GM23338 (cell line): ENCODE measurements around the gene SHF. TPM values are rescaled to one million over a fixed set of nuclear protein-coding genes. Genes with fewer than 3 reads are reported as not detected.

Experiments used
- ATAC-seq: fragments of 200-7000 bp; cut with Tn5 transposase; 3 replicates; pipeline ENCODE4 v1.9.1; 2020
- DNase-seq: peaks from one replicate; pipeline ENCODE4 v3.0.0-alpha.2; 2015; ENCODE audit warnings: low spot score
- H2AFZ ChIP-seq: fragments of 200-600 bp; sonication (generic); 2 replicates; pipeline ENCODE4 v1.8.0; 2016; ENCODE audit warnings: antibody characterized with exemption, mild to moderate bottlenecking, moderate library complexity
- H3F3A ChIP-seq: fragments of 200-600 bp; sonication (generic); replicated peaks from 2 replicates; pipeline ENCODE4 v1.8.0; 2017; ENCODE audit warnings: antibody characterized with exemption, mixed run types, low read depth
- H3K27ac ChIP-seq: fragments of 200-600 bp; sonication (generic); 2 replicates; pipeline ENCODE4 v1.6.1; 2016; ENCODE audit warnings: low read depth
- H3K27me3 ChIP-seq: fragments of 200-600 bp; sonication (generic); 2 replicates; pipeline ENCODE4 v1.8.0; 2016; ENCODE audit warnings: mild to moderate bottlenecking, mixed run types, moderate library complexity; ENCODE audit not compliant: insufficient read depth
- H3K36me3 ChIP-seq: fragments of 200-600 bp; sonication (generic); 2 replicates; pipeline ENCODE4 v1.8.0; 2016; ENCODE audit warnings: mild to moderate bottlenecking; ENCODE audit not compliant: insufficient read depth
- H3K4me1 ChIP-seq: fragments of 200-600 bp; sonication (generic); 2 replicates; pipeline ENCODE4 v1.8.0; 2016; ENCODE audit warnings: mild to moderate bottlenecking, moderate library complexity; ENCODE audit not compliant: insufficient read depth
- H3K4me2 ChIP-seq: fragments of 200-600 bp; sonication (generic); 2 replicates; pipeline ENCODE4 v1.7.1; 2017; ENCODE audit warnings: mixed run types
- H3K4me3 ChIP-seq: fragments of 200-600 bp; sonication (generic); 2 replicates; pipeline ENCODE4 v1.6.1; 2016; ENCODE audit warnings: mixed run types
- H3K79me2 ChIP-seq: fragments of 200-600 bp; sonication (generic); replicated peaks from 2 replicates; pipeline ENCODE4 v1.8.0; 2017; ENCODE audit warnings: mild to moderate bottlenecking; ENCODE audit not compliant: insufficient read depth
- H3K9me2 ChIP-seq: fragments of 200-600 bp; sonication (generic); 2 replicates; pipeline ENCODE4 v1.8.0; 2017; ENCODE audit not compliant: insufficient read depth
- H4K20me1 ChIP-seq: fragments of 200-600 bp; sonication (generic); replicated peaks from 2 replicates; pipeline ENCODE4 v1.8.0; 2017; ENCODE audit warnings: mild to moderate bottlenecking; ENCODE audit not compliant: insufficient read depth
- H3K27ac Mint-ChIP-seq: 2 replicates; pipeline ENCODE4 v1.8.0; 2020; ENCODE audit warnings: inconsistent platforms, mild to moderate bottlenecking, moderate library complexity, mixed read lengths
- H3K27me3 Mint-ChIP-seq: 3 replicates; pipeline ENCODE4 v1.8.0; 2022; ENCODE audit warnings: low read depth, mild to moderate bottlenecking, moderate library complexity, mixed read lengths, inconsistent platforms; ENCODE audit not compliant: insufficient read depth, poor library complexity
- H3K36me3 Mint-ChIP-seq: 3 replicates; pipeline ENCODE4 v1.8.0; 2021; ENCODE audit warnings: low read depth, mild to moderate bottlenecking, inconsistent platforms, moderate library complexity, mixed read lengths
- H3K4me1 Mint-ChIP-seq: 3 replicates; pipeline ENCODE4 v1.8.0; 2020; ENCODE audit warnings: mild to moderate bottlenecking, inconsistent platforms, mixed read lengths
- H3K4me3 Mint-ChIP-seq: 3 replicates; pipeline ENCODE4 v1.8.0; 2021; ENCODE audit warnings: moderate library complexity, mild to moderate bottlenecking, inconsistent platforms, mixed read lengths
- H3K9me3 Mint-ChIP-seq: 3 replicates; pipeline ENCODE4 v1.8.0; 2020; ENCODE audit warnings: moderate library complexity, mild to moderate bottlenecking, inconsistent platforms, mixed read lengths
- CREB1 ChIP-seq: fragments of 250-450 bp; sonication (Bioruptor Pico); IDR thresholded peaks from 2 replicates; pipeline ENCODE4 v1.5.0; 2020; ENCODE audit warnings: low read depth, mild to moderate bottlenecking, moderate library complexity
- CTCF ChIP-seq, 2 experiments: fragments of 200-600 bp in 1 of 2; sonication (generic) in 1 of 2; conservative IDR thresholded peaks; 2 replicates each; pipeline versions ENCODE4 v1.5.1 to v1.6.1; 2016 to 2017; ENCODE audit warnings: antibody characterized with exemption in 2 of 2, low read depth in 2 of 2, mild to moderate bottlenecking in 2 of 2, moderate library complexity in 1 of 2
- ETS1 ChIP-seq: IDR thresholded peaks from 2 replicates; pipeline ENCODE4 v1.6.1; 2016; ENCODE audit warnings: antibody characterized with exemption
- EZH2 ChIP-seq: fragments of 200-600 bp; sonication (generic); IDR thresholded peaks from one replicate; pipeline ENCODE4 v1.8.0; 2017; ENCODE audit warnings: antibody characterized with exemption, mild to moderate bottlenecking, low read depth; ENCODE audit not compliant: unreplicated experiment
- EZH2phosphoT487 ChIP-seq: fragments of 200-600 bp; sonication (generic); IDR thresholded peaks from one replicate; pipeline ENCODE4 v1.8.1; 2018; ENCODE audit warnings: antibody characterized with exemption; ENCODE audit not compliant: unreplicated experiment
- JUNB ChIP-seq: IDR thresholded peaks from one replicate; pipeline ENCODE4 v1.6.1; 2016; ENCODE audit warnings: antibody characterized with exemption; ENCODE audit not compliant: unreplicated experiment
- NANOG ChIP-seq: IDR thresholded peaks from 2 replicates; pipeline ENCODE4 v1.6.1; 2016; ENCODE audit warnings: antibody characterized with exemption, borderline replicate concordance
- POLR2AphosphoS5 ChIP-seq: IDR thresholded peaks from 2 replicates; pipeline ENCODE4 v1.6.1; 2016; ENCODE audit warnings: antibody characterized with exemption, low read depth
- REST ChIP-seq: IDR thresholded peaks from one replicate; pipeline ENCODE4 v1.6.1; 2018; ENCODE audit warnings: antibody characterized with exemption; ENCODE audit not compliant: unreplicated experiment
- STAT1 ChIP-seq: IDR thresholded peaks from one replicate; pipeline ENCODE4 v1.6.1; 2016; ENCODE audit warnings: antibody characterized with exemption; ENCODE audit not compliant: unreplicated experiment
- ZNF114 ChIP-seq: fragments of 250-450 bp; sonication (Bioruptor Pico); IDR thresholded peaks from 2 replicates; pipeline ENCODE4 v1.5.0; 2020; ENCODE audit warnings: mild to moderate bottlenecking, moderate library complexity
- ZNF331 ChIP-seq: fragments of 250-450 bp; sonication (Bioruptor Pico); IDR thresholded peaks from 2 replicates; pipeline ENCODE4 v1.5.0; 2020; ENCODE audit warnings: low read depth, mild to moderate bottlenecking, moderate library complexity
- ZNF462 ChIP-seq: fragments of 250-450 bp; sonication (Bioruptor Pico); IDR thresholded peaks from 2 replicates; pipeline ENCODE4 v1.5.0; 2020; ENCODE audit warnings: mild to moderate bottlenecking, moderate library complexity
- polyA plus RNA-seq: library from polyadenylated mRNA; unstranded; fragments of >200 nt; fragmentation: Nextera tagmentation; extraction: Ambion mirVana; gene quantifications from 2 replicates; pipeline ENCODE4 v1.2.1, GENCODE V29; 2016
- total RNA-seq: library from RNA; depleted of rRNA; stranded (reverse); fragments of >200 nt; shearing (Covaris generic); gene quantifications from 2 replicates; pipeline ENCODE4 v1.2.3, GENCODE V29; 2014

SHF gene
- total and polyA plus RNA-seq, 2 experiments from 2014 or later, result 5.8 to 15.6 TPM

GRCh38 chr15:45171912-45172311 is 15.9 kb downstream of the SHF start:
- Histone ChIP-seq H3K9me2 (no peaks in the 10 kb centered on the region), H3F3A (no peaks in the 10 kb centered on the region), H3K4me2 (no peak overlapping the region), H3K27me3 (no peaks in the 10 kb centered on the region), H4K20me1 (peaks cover 2% of the 10 kb centered on the region; the same call in 1 of the 2 replicates), H3K36me3 (no peaks in the 10 kb centered on the region; the same call in 1 of the 2 replicates), H3K79me2 (no peaks in the 10 kb centered on the region), H2AFZ (no peak overlapping the region), H3K4me3 (no peak overlapping the region), H3K27ac (no peak overlapping the region), H3K4me1 (peaks cover 26% of the 10 kb centered on the region)
- ATAC-seq, result no peak
- H3K27me3 Mint-ChIP-seq, result peaks cover 12% of the 10 kb centered on the region
- DNase-seq, result no peak
- no peak overlapping the region for H3K4me3 Mint-ChIP-seq
- TF ChIP-seq STAT1 (no peak), EZH2 (no peak), ZNF462 (CRISPR knock-in tag) (no peak), ZNF114 (no peak), EZH2phosphoT487 (no peak), NANOG (no peak), REST (no peak), CREB1 (CRISPR knock-in tag) (no peak), ZNF331 (no peak), POLR2AphosphoS5 (no peak), JUNB (no peak), CTCF (conservative IDR thresholded peaks at IDR 0.05; ENCODE audit: low read depth in 2 of 2) (no peak), ETS1 (no peak)
- no peaks in the 10 kb centered on the region; the same call in 2 of the 3 replicates for H3K9me3 Mint-ChIP-seq
- peaks cover 39% of the 10 kb centered on the region for H3K36me3 Mint-ChIP-seq
- H3K4me1 Mint-ChIP-seq, result peaks cover 35% of the 10 kb centered on the region
- no peak overlapping the region for H3K27ac Mint-ChIP-seq
